GM12878 (cell line): ENCODE measurements around the gene RPEL1.

Experiments used
- EZH2 ChIP-seq: IDR thresholded peaks from 2 replicates; pipeline ENCODE4 v1.6.1; 2012; ENCODE audit warnings: low read depth, mild to moderate bottlenecking, control low read depth, inconsistent platforms, low read length, borderline replicate concordance; ENCODE audit not compliant: control insufficient read depth
- KDM1A ChIP-seq: fragments of 200-600 bp; sonication (generic); IDR thresholded peaks from 2 replicates; pipeline ENCODE4 v1.6.1; 2016; ENCODE audit warnings: borderline replicate concordance
- MYC ChIP-seq: IDR thresholded peaks from 2 replicates; pipeline ENCODE4 v1.6.1; 2011; ENCODE audit warnings: mild to moderate bottlenecking, low read length, moderate library complexity, inconsistent platforms; ENCODE audit not compliant: insufficient read depth, insufficient replicate concordance, insufficient read length, severe bottlenecking
- POLR2A ChIP-seq: IDR thresholded peaks from 2 replicates; pipeline ENCODE4 v1.6.1; 2011; ENCODE audit warnings: low read depth, mild to moderate bottlenecking, low read length
- POLR2AphosphoS5 ChIP-seq: IDR thresholded peaks from 2 replicates; pipeline ENCODE4 v1.6.1; 2011; ENCODE audit warnings: mild to moderate bottlenecking, low read length, inconsistent platforms
- SMC3 ChIP-seq: IDR thresholded peaks from 2 replicates; pipeline ENCODE4 v1.6.1; 2011; ENCODE audit warnings: low read length, improper control_type of control experiment, borderline replicate concordance
- TF ChIP-seq, protein P1 (sequence below): IDR thresholded peaks from 2 replicates; pipeline ENCODE4 v1.6.1; 2011; ENCODE audit warnings: low read depth, low read length, improper control_type of control experiment, borderline replicate concordance
- TF ChIP-seq, protein P2 (sequence below), 3 experiments: IDR thresholded peaks in 2 of 3; conservative IDR thresholded peaks in 1 of 3; 2 replicates each; pipeline ENCODE4 v1.5.1; 2011; ENCODE audit warnings: low read depth in 3 of 3, low read length in 3 of 3, mild to moderate bottlenecking in 3 of 3, control low read depth in 2 of 3, moderate library complexity in 2 of 3, inconsistent platforms in 1 of 3, mixed read lengths in 1 of 3; ENCODE audit not compliant: control insufficient read depth in 2 of 3, insufficient read depth in 1 of 3; ENCODE audit errors: extremely low read depth in 1 of 3
- TF ChIP-seq, protein P3 (sequence below): IDR thresholded peaks from 2 replicates; pipeline ENCODE4 v1.6.1; 2012; ENCODE audit warnings: low read depth, low read length, improper control_type of control experiment
- TF ChIP-seq, protein P4 (sequence below): IDR thresholded peaks from 2 replicates; pipeline ENCODE4 v1.6.1; 2011; ENCODE audit warnings: mild to moderate bottlenecking, low read depth, low read length, moderate library complexity; ENCODE audit not compliant: insufficient replicate concordance
- TF ChIP-seq, protein P5 (sequence below): IDR thresholded peaks from 2 replicates; pipeline ENCODE4 v1.6.1; 2012; ENCODE audit warnings: mild to moderate bottlenecking, low read depth, low read length

DNA sequence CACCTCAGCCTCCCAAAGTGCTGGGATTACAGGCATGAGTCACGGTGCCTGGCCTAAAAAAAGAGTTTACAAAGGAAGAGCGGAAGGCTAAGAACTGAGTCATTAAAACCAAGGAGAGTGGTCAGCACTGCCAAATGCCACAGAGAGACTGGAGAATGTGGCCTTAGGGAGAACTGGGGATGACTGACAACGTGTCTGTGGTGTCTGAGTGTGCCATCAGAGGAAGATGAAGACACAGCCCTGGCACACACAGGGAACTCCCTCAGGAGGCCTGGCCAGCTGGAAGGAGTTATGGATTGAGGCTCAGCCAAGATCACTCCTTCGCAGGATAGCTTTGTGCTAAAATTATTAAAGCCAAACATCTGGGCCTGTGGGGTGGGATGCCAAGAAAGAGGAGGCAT lies 27.4 kb downstream of the RPEL1 start:
- TF ChIP-seq, protein P1, sequence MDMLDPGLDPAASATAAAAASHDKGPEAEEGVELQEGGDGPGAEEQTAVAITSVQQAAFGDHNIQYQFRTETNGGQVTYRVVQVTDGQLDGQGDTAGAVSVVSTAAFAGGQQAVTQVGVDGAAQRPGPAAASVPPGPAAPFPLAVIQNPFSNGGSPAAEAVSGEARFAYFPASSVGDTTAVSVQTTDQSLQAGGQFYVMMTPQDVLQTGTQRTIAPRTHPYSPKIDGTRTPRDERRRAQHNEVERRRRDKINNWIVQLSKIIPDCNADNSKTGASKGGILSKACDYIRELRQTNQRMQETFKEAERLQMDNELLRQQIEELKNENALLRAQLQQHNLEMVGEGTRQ, result no peak
- no peak for TF ChIP-seq EZH2
- TF ChIP-seq, protein P2, sequence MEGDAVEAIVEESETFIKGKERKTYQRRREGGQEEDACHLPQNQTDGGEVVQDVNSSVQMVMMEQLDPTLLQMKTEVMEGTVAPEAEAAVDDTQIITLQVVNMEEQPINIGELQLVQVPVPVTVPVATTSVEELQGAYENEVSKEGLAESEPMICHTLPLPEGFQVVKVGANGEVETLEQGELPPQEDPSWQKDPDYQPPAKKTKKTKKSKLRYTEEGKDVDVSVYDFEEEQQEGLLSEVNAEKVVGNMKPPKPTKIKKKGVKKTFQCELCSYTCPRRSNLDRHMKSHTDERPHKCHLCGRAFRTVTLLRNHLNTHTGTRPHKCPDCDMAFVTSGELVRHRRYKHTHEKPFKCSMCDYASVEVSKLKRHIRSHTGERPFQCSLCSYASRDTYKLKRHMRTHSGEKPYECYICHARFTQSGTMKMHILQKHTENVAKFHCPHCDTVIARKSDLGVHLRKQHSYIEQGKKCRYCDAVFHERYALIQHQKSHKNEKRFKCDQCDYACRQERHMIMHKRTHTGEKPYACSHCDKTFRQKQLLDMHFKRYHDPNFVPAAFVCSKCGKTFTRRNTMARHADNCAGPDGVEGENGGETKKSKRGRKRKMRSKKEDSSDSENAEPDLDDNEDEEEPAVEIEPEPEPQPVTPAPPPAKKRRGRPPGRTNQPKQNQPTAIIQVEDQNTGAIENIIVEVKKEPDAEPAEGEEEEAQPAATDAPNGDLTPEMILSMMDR (IDR thresholded peaks at IDR 0.05 in 2 of 3, conservative IDR thresholded peaks at IDR 0.05 in 1 of 3; ENCODE audit: control insufficient read depth in 2 of 3, extremely low read depth in 1 of 3, insufficient read depth in 1 of 3, low read depth in 3 of 3, low read length in 3 of 3), result no peak
- TF ChIP-seq, protein P3, sequence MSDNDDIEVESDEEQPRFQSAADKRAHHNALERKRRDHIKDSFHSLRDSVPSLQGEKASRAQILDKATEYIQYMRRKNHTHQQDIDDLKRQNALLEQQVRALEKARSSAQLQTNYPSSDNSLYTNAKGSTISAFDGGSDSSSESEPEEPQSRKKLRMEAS, result no peak
- no peak for TF ChIP-seq POLR2A
- TF ChIP-seq, protein P4, sequence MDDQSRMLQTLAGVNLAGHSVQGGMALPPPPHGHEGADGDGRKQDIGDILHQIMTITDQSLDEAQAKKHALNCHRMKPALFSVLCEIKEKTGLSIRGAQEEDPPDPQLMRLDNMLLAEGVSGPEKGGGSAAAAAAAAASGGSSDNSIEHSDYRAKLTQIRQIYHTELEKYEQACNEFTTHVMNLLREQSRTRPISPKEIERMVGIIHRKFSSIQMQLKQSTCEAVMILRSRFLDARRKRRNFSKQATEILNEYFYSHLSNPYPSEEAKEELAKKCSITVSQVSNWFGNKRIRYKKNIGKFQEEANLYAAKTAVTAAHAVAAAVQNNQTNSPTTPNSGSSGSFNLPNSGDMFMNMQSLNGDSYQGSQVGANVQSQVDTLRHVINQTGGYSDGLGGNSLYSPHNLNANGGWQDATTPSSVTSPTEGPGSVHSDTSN, result no peak
- TF ChIP-seq POLR2AphosphoS5, result no peak
- TF ChIP-seq, protein P5, sequence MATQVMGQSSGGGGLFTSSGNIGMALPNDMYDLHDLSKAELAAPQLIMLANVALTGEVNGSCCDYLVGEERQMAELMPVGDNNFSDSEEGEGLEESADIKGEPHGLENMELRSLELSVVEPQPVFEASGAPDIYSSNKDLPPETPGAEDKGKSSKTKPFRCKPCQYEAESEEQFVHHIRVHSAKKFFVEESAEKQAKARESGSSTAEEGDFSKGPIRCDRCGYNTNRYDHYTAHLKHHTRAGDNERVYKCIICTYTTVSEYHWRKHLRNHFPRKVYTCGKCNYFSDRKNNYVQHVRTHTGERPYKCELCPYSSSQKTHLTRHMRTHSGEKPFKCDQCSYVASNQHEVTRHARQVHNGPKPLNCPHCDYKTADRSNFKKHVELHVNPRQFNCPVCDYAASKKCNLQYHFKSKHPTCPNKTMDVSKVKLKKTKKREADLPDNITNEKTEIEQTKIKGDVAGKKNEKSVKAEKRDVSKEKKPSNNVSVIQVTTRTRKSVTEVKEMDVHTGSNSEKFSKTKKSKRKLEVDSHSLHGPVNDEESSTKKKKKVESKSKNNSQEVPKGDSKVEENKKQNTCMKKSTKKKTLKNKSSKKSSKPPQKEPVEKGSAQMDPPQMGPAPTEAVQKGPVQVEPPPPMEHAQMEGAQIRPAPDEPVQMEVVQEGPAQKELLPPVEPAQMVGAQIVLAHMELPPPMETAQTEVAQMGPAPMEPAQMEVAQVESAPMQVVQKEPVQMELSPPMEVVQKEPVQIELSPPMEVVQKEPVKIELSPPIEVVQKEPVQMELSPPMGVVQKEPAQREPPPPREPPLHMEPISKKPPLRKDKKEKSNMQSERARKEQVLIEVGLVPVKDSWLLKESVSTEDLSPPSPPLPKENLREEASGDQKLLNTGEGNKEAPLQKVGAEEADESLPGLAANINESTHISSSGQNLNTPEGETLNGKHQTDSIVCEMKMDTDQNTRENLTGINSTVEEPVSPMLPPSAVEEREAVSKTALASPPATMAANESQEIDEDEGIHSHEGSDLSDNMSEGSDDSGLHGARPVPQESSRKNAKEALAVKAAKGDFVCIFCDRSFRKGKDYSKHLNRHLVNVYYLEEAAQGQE, result no peak
- TF ChIP-seq MYC, result no peak
- TF ChIP-seq SMC3, result no peak
- no peak for TF ChIP-seq KDM1A
